Renal pelvis (tissue), 3 donors: ENCODE results near the gene SOX8. TPM values are rescaled to one million over a fixed set of nuclear protein-coding genes. Genes with fewer than 3 reads are reported as not detected.

ENCODE experiments used
- polyA plus RNA-seq, 3 donors: library from polyadenylated mRNA; unstranded; fragments of 120-200 nt; gene quantifications; one replicate each; pipeline ENCODE4 v1.2.1, GENCODE V29; 2013; ENCODE audit not compliant: insufficient read length in 3 of 3

Gene SOX8
- polyA plus RNA-seq, 3 donors: 3.3 to 5.1 (median 3.5) TPM

Other genes with a start within 250 kb of the SOX8 start
- gene CIAO3, start 240.8 kb upstream of the SOX8 start, polyA plus RNA-seq: 10 to 100 TPM; 27.1 to 34.9 (median 27.3) TPM
- 10 to 100 TPM; 12.9 to 21.3 (median 17.4) TPM for gene MSLN, start 221.0 kb upstream of the SOX8 start, polyA plus RNA-seq
- 10 to 100 TPM; 13.5 to 19.3 (median 18.6) TPM for gene RPUSD1, start 193.4 kb upstream of the SOX8 start, polyA plus RNA-seq
- 10 to 100 TPM; 31.8 to 34.3 (median 32.0) TPM for gene CHTF18, start 193.2 kb upstream of the SOX8 start, polyA plus RNA-seq
- gene GNG13, start 181.0 kb upstream of the SOX8 start, polyA plus RNA-seq: under 1 TPM; 0.39 to 0.47 (median 0.41) TPM
- 10 to 100 TPM; 17.9 to 26.7 (median 22.0) TPM for gene LMF1, start 10.8 kb upstream of the SOX8 start, polyA plus RNA-seq
- under 1 TPM; 0.16 to 0.43 (median 0.17) TPM for gene SSTR5, start 91.0 kb downstream of the SOX8 start, polyA plus RNA-seq
- under 1 TPM in 1 of 3 donors, not detected in 2; 0.06 TPM for gene C1QTNF8, start 114.5 kb downstream of the SOX8 start, polyA plus RNA-seq
- gene CACNA1H, start 171.3 kb downstream of the SOX8 start, polyA plus RNA-seq: 10 to 100 TPM; 27.6 to 32.8 (median 28.7) TPM
- gene TPSG1, start 243.5 kb downstream of the SOX8 start, polyA plus RNA-seq: 1 to 10 TPM in 2 of 3 donors, under 1 TPM in 1; 0.93 to 2.3 (median 1.1) TPM
- under 1 TPM in 2 of 3 donors, not detected in 1; 0.19 to 0.22 TPM for gene TPSB2, start 248.4 kb downstream of the SOX8 start, polyA plus RNA-seq